ENCODE data around the gene CHMP3.

DNA sequence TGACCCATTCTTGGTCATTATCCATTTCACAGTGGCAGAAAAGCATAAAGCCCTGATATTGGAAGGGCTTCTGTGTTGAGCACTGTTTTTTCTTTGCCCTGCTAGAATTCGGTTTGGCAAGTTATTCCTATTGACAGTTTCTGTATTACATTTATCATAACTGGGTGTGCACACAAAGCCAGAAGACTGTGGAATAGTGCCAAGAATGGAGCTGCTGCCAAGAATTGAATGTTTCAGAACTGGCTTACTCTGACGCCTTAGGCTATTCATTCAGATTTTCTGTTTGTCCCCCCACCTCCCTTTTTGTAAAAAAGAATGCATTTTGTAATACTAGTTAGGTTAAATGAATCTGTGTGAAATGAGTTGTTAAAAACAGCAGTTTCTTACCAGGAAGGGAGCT, 109.4 kb downstream of the CHMP3 start:
- TF ChIP-seq, protein P1, sequence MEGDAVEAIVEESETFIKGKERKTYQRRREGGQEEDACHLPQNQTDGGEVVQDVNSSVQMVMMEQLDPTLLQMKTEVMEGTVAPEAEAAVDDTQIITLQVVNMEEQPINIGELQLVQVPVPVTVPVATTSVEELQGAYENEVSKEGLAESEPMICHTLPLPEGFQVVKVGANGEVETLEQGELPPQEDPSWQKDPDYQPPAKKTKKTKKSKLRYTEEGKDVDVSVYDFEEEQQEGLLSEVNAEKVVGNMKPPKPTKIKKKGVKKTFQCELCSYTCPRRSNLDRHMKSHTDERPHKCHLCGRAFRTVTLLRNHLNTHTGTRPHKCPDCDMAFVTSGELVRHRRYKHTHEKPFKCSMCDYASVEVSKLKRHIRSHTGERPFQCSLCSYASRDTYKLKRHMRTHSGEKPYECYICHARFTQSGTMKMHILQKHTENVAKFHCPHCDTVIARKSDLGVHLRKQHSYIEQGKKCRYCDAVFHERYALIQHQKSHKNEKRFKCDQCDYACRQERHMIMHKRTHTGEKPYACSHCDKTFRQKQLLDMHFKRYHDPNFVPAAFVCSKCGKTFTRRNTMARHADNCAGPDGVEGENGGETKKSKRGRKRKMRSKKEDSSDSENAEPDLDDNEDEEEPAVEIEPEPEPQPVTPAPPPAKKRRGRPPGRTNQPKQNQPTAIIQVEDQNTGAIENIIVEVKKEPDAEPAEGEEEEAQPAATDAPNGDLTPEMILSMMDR (IDR thresholded peaks at IDR 0.05) = no peak
- no peak for TF ChIP-seq POLR2A (IDR thresholded peaks at IDR 0.05)
- peak in 1 of 2 donors; percentile 27 for TF ChIP-seq EP300 (IDR thresholded peaks at IDR 0.05)
